Rectal smooth muscle tissue (tissue), 1 donor: ENCODE data around the gene SLC17A8.
"Not testable (repeated sequence)": the region's sequence is repeated elsewhere in the genome, so short reads cannot be mapped to it uniquely, and the experiment has no call there.

Source experiments
- H3K27ac ChIP-seq: one replicate; pipeline ENCODE4 v1.7.0; 2013; ENCODE audit warnings: low read depth, low read length, inconsistent platforms
- H3K27me3 ChIP-seq: one replicate; pipeline ENCODE4 v1.7.0; 2013; ENCODE audit warnings: low read length; ENCODE audit not compliant: control insufficient read depth, insufficient read depth
- H3K36me3 ChIP-seq: one replicate; pipeline ENCODE4 v1.7.0; 2013; ENCODE audit warnings: low read length; ENCODE audit not compliant: control insufficient read depth, insufficient read depth
- H3K4me1 ChIP-seq: one replicate; pipeline ENCODE4 v1.7.0; 2013; ENCODE audit warnings: low read length; ENCODE audit not compliant: control insufficient read depth, insufficient read depth
- H3K4me3 ChIP-seq: one replicate; pipeline ENCODE4 v1.7.0; 2013; ENCODE audit warnings: low read length
- H3K9ac ChIP-seq: one replicate; pipeline ENCODE4 v1.7.0; 2013; ENCODE audit warnings: low read length

Gene SLC17A8

DNA sequence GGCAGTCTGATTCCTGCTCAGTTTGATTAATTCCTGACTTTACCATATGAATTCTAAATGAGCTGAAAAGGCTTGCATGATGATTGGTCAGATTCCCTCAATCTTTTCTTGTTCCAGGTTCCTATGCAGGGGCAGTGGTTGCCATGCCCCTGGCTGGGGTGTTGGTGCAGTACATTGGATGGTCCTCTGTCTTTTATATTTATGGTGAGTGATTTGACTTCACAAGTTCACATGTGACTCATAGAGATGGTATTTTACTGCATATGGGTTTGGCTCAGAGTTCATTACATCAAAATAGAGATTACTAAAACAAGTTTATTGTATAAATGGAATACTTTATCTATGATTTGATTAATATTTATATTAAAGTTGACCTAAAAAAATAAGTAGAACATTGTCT, 44.8 kb downstream of the SLC17A8 start:
- Histone ChIP-seq H3K9ac (no peak overlapping the region), H3K27ac (no peak overlapping the region), H3K4me3 (no peak overlapping the region), H3K4me1 (no peaks in the 10 kb centered on the region), H3K27me3 (no peaks in the 10 kb centered on the region), H3K36me3 (no peaks in the 10 kb centered on the region)

- H3K4me3 ChIP-seq: no peak overlapping the region
- no peaks in the 10 kb centered on the region for H3K36me3 ChIP-seq
- no peak overlapping the region for H3K27ac ChIP-seq
- H3K9ac ChIP-seq: no peak overlapping the region
- H3K4me1 ChIP-seq: no peaks in the 10 kb centered on the region
- H3K27me3 ChIP-seq: no peaks in the 10 kb centered on the region
Observed at GRCh38 chr12:100402763-100403162, 45.9 kb downstream of the SLC17A8 start.

DNA sequence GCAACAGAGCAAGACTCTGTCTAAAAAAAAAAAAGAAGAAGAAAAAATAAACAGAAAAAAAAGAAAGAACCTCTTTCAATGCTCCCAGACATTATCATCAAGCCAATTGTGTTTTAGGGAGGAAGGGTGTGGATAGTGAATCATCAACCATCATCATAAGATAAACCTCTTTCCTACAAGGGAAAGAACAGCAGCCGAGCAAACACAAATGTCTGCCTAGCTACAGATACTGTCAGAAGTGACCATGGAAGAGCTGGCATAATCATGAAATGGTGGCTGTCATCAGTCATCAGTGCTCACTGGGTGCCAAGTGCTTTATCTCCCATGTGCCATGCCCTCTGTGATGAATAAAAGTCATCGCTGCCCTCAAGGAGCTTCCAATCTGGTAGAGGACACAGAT, 46.6 kb downstream of the SLC17A8 start:
- Histone ChIP-seq H3K4me1 (no peaks in the 10 kb centered on the region), H3K27me3 (no peaks in the 10 kb centered on the region), H3K27ac (no peak overlapping the region)

DNA sequence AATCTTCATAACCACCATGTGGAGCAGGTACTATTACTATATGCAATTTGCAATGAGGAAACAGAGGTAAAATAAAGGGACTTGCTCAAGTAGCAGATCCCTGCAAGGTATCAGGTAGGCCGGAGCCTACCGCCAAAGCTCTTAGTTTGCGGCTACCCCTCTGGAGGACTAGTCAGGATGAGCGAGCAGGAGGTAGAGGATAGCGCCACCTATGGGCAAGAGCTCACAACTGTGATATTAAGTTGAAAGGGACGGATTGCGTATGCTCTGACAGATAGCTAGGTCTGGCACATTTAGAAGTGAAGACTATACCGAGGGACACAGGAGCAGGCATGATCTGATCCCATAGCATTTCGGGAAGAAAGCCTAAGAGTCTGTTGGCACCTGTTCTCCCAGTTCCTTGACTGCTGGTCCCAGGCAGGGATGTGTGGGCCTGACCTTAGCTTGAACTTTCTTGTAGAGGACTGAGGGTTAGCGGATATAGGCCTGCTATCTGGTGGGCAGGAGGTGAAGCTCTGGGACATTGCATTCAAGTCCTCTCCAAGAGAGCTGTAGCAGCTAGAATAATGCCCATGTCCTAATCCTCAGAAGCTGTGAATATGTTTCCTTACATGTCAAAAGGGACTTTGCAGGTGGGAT, 48.0 kb downstream of the SLC17A8 start:
- Histone ChIP-seq H3K36me3 (no peaks in the 10 kb centered on the region), H3K4me3 (no peak overlapping the region), H3K27me3 (no peaks in the 10 kb centered on the region), H3K4me1 (no peaks in the 10 kb centered on the region), H3K27ac (no peak overlapping the region), H3K9ac (no peak overlapping the region)

More for the DNA sequence above, 46.6 kb downstream of the SLC17A8 start:
- Histone ChIP-seq H3K4me3 (no peak overlapping the region), H3K36me3 (no peaks in the 10 kb centered on the region), H3K9ac (no peak overlapping the region)

DNA sequence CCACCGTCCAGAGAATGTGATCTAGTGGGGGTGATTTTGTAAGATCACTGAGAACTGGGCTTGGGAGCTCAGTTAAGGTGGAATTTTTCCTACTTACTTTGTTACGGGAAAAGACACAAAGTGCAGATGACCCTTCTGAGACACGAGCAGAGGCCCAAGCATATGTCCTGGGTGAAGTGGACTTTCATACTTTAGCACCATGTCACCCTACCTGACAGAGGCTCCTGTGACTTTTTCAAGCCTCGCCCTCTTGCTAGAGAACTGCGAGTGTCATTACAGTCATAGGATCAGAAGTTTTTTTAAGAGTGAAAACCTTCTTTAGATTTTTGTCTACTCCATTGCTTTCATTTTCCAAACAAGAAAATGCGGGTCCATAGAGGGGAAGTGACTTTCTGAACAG, 56.1 kb downstream of the SLC17A8 start:
- H3K27me3 ChIP-seq: no peaks in the 10 kb centered on the region
- no peak overlapping the region for H3K9ac ChIP-seq
- H3K4me3 ChIP-seq: no peak overlapping the region
- no peaks in the 10 kb centered on the region for H3K4me1 ChIP-seq
- no peak overlapping the region for H3K27ac ChIP-seq
- no peaks in the 10 kb centered on the region for H3K36me3 ChIP-seq

- Histone ChIP-seq H3K4me1 (no peaks in the 10 kb centered on the region), H3K27ac (no peak overlapping the region), H3K27me3 (no peaks in the 10 kb centered on the region), H3K36me3 (no peaks in the 10 kb centered on the region), H3K4me3 (no peak overlapping the region), H3K9ac (no peak overlapping the region)
Observed at GRCh38 chr12:100414739-100415138, 57.9 kb downstream of the SLC17A8 start.

GRCh38 chr12:100422646-100423045, 65.8 kb downstream of the SLC17A8 start:
- no peaks in the 10 kb centered on the region for H3K36me3 ChIP-seq
- no peak overlapping the region for H3K4me3 ChIP-seq
- no peaks in the 10 kb centered on the region for H3K4me1 ChIP-seq
- no peak overlapping the region for H3K27ac ChIP-seq
- H3K9ac ChIP-seq: no peak overlapping the region
- no peaks in the 10 kb centered on the region for H3K27me3 ChIP-seq

DNA sequence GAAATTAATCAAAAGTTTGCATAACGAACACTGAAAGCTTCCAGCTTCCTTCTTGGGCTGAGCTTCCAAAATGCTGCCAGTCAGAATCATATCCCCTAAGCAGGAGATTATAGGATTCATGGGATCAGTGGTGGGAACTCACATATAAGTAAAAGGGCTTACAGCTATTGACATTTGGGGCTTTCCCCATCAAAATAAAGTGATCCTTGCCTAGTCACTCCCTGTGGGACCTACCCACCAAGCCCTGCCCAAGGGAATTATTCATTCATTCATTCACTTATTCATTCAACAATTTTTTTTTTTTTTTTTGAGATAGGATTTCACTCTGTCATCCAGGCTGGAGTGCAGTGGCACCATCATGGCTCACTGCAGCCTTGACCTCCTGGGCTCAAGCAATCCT, 69.3 kb downstream of the SLC17A8 start:
- no peak overlapping the region for H3K4me3 ChIP-seq
- no peak overlapping the region for H3K9ac ChIP-seq
- H3K27ac ChIP-seq: no peak overlapping the region
- no peaks in the 10 kb centered on the region for H3K4me1 ChIP-seq
- no peaks in the 10 kb centered on the region for H3K36me3 ChIP-seq
- no peaks in the 10 kb centered on the region for H3K27me3 ChIP-seq

- Histone ChIP-seq H3K27ac (no peak overlapping the region), H3K4me1 (no peaks in the 10 kb centered on the region), H3K36me3 (no peaks in the 10 kb centered on the region), H3K27me3 (no peaks in the 10 kb centered on the region), H3K9ac (no peak overlapping the region), H3K4me3 (no peak overlapping the region)
Observed at GRCh38 chr12:100427078-100427477, 70.2 kb downstream of the SLC17A8 start.

DNA sequence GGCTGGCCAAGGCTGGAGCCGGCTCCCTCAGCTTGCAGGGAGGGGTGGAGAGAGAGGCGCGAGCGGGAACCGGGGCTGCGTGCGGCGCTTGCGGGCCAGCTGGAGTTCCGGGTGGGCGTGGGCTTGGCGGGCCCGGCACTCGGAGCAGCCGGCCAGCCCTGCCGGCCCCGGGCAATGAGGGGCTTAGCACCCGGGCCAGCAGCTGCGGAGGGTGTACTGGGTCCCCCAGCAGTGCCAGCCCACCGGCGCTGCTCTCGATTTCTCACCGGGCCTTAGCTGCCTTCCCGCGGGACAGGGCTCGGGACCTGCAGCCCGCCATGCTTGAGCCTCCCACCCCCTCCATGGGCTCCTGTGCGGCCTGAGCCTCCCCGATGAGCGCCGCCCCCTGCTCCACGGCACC, 73.4 kb downstream of the SLC17A8 start:
- H3K27me3 ChIP-seq, H3K4me1 ChIP-seq, H3K4me3 ChIP-seq, H3K9ac ChIP-seq, H3K27ac ChIP-seq, H3K36me3 ChIP-seq: not testable (repeated sequence)

- Histone ChIP-seq H3K27ac (no peak overlapping the region), H3K9ac (no peak overlapping the region), H3K4me1 (no peaks in the 10 kb centered on the region), H3K4me3 (no peak overlapping the region), H3K36me3 (no peaks in the 10 kb centered on the region), H3K27me3 (no peaks in the 10 kb centered on the region)
Observed at GRCh38 chr12:100433701-100434100, 76.8 kb downstream of the SLC17A8 start.

- Histone ChIP-seq H3K9ac (no peak overlapping the region), H3K36me3 (no peaks in the 10 kb centered on the region), H3K27me3 (no peaks in the 10 kb centered on the region), H3K4me1 (no peaks in the 10 kb centered on the region), H3K4me3 (no peak overlapping the region), H3K27ac (no peak overlapping the region)
Observed at GRCh38 chr12:100434177-100434576, 77.3 kb downstream of the SLC17A8 start.

DNA sequence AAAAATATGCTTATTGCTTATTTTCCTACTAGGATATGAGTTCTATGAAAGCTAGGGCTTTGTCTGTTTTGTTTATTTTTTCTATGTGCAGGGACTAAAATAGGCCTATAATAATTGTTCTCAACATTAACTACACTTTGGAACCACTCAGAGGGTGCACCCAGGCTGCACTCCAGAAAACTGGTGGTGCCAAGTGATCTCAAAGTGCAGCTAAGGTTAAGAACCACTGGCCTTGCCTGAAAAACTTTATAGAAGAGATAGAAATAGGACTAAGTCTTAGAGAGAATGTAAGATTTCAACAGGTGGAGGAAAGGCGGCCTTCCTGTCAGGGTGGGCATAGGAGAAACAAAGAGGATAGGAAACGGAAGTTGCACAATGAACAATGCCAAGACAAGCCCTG, 79.1 kb downstream of the SLC17A8 start:
- Histone ChIP-seq H3K9ac (no peak overlapping the region), H3K27me3 (no peaks in the 10 kb centered on the region), H3K4me3 (no peak overlapping the region), H3K36me3 (no peaks in the 10 kb centered on the region), H3K27ac (no peak overlapping the region), H3K4me1 (no peaks in the 10 kb centered on the region)
